ENCODE results near the gene GABARAP. TPM values are rescaled to one million over a fixed set of nuclear protein-coding genes. Genes with fewer than 3 reads are reported as not detected.

The GABARAP gene
- total and polyA plus RNA-seq, 2 of the 8 experiments (the other 6 are each of a cell fraction or from before 2014, with no cell fraction given): 252 to 581 TPM

- H3K4me2 ChIP-seq (ENCODE audit: insufficient read depth in 1 of 2, low read depth in 2 of 2, low read length in 2 of 2): no peak overlapping the region
- H2AK5ac ChIP-seq (ENCODE audit: low read depth, low read length): no peak overlapping the region
- no peak overlapping the region for H3K56ac ChIP-seq (replicated peaks; ENCODE audit: insufficient read length, low read depth, low read length)
- H4K5ac ChIP-seq (ENCODE audit: insufficient read length, low read depth, low read length): no peak overlapping the region
- H3K9ac ChIP-seq (replicated peaks in 1 of 4; ENCODE audit: extremely low read depth in 1 of 4, low read depth in 3 of 4, low read length in 3 of 4): no peak overlapping the region
- no peak overlapping the region for H3K14ac ChIP-seq (ENCODE audit: insufficient read length)
- H2AFZ ChIP-seq (ENCODE audit: low read length): no peak overlapping the region
- no peak overlapping the region for H2BK20ac ChIP-seq (ENCODE audit: low read length)
- no peak overlapping the region for H2BK5ac ChIP-seq (ENCODE audit: low read depth, low read length)
- peaks cover 0 to 6% (median 1%) of the 10 kb centered on the region in 4 experiments; a peak in 2 of 8 replicates for H3K36me3 ChIP-seq (ENCODE audit: control insufficient read depth in 2 of 4, insufficient read depth in 4 of 4, low read length in 3 of 4)
- DNase-seq (ENCODE audit: low read depth in 1 of 2, low spot score in 2 of 2) (no peak), FAIRE-seq (no peak)
- no peaks in the 10 kb centered on the region; a peak in 2 of 7 replicates for H3K27me3 ChIP-seq (replicated peaks in 1 of 4; ENCODE audit: control insufficient read depth in 3 of 4, extremely low read depth in 1 of 4, insufficient read depth in 3 of 4, low read length in 3 of 4)
- H4K20me1 ChIP-seq (replicated peaks in 1 of 2; ENCODE audit: control insufficient read depth in 1 of 2, insufficient read depth in 2 of 2, low read length in 2 of 2): peaks cover 0 to 9% of the 10 kb centered on the region in 2 experiments
- POLR2A ChIA-PET (ENCODE audit: partially characterized antibody): interaction anchor here (1.0 to 6.7 kb wide), 8 partner anchors 8 to 48 kb away, joined by 3 to 94 read pairs (median 19); partner anchors contain the start of genes CLDN7, CTDNEP1, ELP5 and GABARAP
- peaks cover 2% of the 10 kb centered on the region; the same call in 1 of the 2 replicates for H3K23me2 ChIP-seq (ENCODE audit: low read depth, low read length)
- H3K4ac ChIP-seq (replicated peaks; ENCODE audit: insufficient read length, low read depth, low read length): no peak overlapping the region
- peaks cover 0 to 11% (median 7%) of the 10 kb centered on the region in 4 experiments; a peak in 6 of 7 replicates for H3K4me1 ChIP-seq (replicated peaks in 1 of 4; ENCODE audit: control insufficient read depth in 3 of 4, insufficient read depth in 4 of 4, low read length in 3 of 4)
- CTCF ChIA-PET (ENCODE audit: partially characterized antibody): interaction anchor here (1.2 to 5.7 kb wide), 3 partner anchors 8 to 66 kb away, joined by 3 to 46 read pairs (median 5); partner anchors contain the start of gene SLC2A4
- no peak overlapping the region for H2BK12ac ChIP-seq (ENCODE audit: low read depth, low read length)
- H3K18ac ChIP-seq (ENCODE audit: extremely low read depth, low read length): no peak overlapping the region
- WGBS, 2 experiments (ENCODE audit: extremely low coverage in 1 of 2, insufficient coverage in 1 of 2, insufficient read length in 1 of 2, insufficient replicate concordance in 2 of 2, low coverage in 1 of 2, low lambda C conversion rate in 2 of 2, missing lambda C conversion rate in 1 of 2): 93% methylated on average over 16 of the region's 19 CpGs; no CpG with 5 or more reads in 1 of the 2 experiments
- no peak overlapping the region for H3K4me3 ChIP-seq (ENCODE audit: extremely low read depth in 1 of 4, insufficient read depth in 2 of 4, low read depth in 3 of 4, low read length in 4 of 4)
- no peak overlapping the region for H3K23ac ChIP-seq (ENCODE audit: insufficient read length)
- H3K9me3 ChIP-seq (ENCODE audit: insufficient read depth in 2 of 2, low read depth in 1 of 2, low read length in 1 of 2): no peaks in the 10 kb centered on the region
- no peak overlapping the region for H4K8ac ChIP-seq (ENCODE audit: extremely low read depth, insufficient read depth, low read length)
- no peak overlapping the region for H4K91ac ChIP-seq (replicated peaks; ENCODE audit: insufficient read length, low read length)
- no peak overlapping the region for H2BK15ac ChIP-seq (ENCODE audit: low read length)
- peaks cover 2% of the 10 kb centered on the region; the same call in 1 of the 2 replicates for H3K79me1 ChIP-seq (ENCODE audit: low read depth, low read length)
- H3K79me2 ChIP-seq (ENCODE audit: control insufficient read depth in 1 of 2, insufficient read depth in 2 of 2, low read length in 2 of 2): no peaks in the 10 kb centered on the region
- no peak overlapping the region for H2BK120ac ChIP-seq (replicated peaks; ENCODE audit: low read depth, low read length)
- no peak overlapping the region for H3K27ac ChIP-seq (ENCODE audit: low read depth, low read length)
- TF ChIP-seq SRF (IDR thresholded peaks at IDR 0.05; ENCODE audit: low read depth, low read length) (no peak), RFX5 (IDR thresholded peaks at IDR 0.05; ENCODE audit: borderline replicate concordance, low read depth, low read length) (no peak), BRCA1 (IDR thresholded peaks at IDR 0.05; ENCODE audit: low read depth, low read length) (no peak), TAF1 (IDR thresholded peaks at IDR 0.05; ENCODE audit: low read depth, low read length) (no peak), CREB1 (IDR thresholded peaks at IDR 0.05) (no peak), KDM4A (IDR thresholded peaks at IDR 0.05; ENCODE audit: low read depth, low read length, severe bottlenecking) (no peak), EZH2 (IDR thresholded peaks at IDR 0.05; ENCODE audit: low read depth, low read length, severe bottlenecking) (no peak), HDAC6 (IDR thresholded peaks at IDR 0.05; ENCODE audit: low read depth, low read length) (no peak), TEAD4 (IDR thresholded peaks at IDR 0.05; ENCODE audit: low read depth, low read length) (no peak), SAP30 (IDR thresholded peaks at IDR 0.05; ENCODE audit: insufficient read depth, insufficient replicate concordance, low read length) (no peak), JUN (IDR thresholded peaks at IDR 0.05; ENCODE audit: low read depth, low read length) (no peak), MAX (IDR thresholded peaks at IDR 0.05) (no peak), HDAC2 (IDR thresholded peaks at IDR 0.05; ENCODE audit: borderline replicate concordance in 1 of 2, low read depth in 2 of 2, low read length in 2 of 2) (no peak)
These were observed 47.9 kb upstream of the GABARAP start for GRCh38 chr17:7290166-7290565.
